Middle frontal gyrus (tissue), 1 donor: ENCODE measurements around the gene GRM7.

Experiments used
- DNase-seq: peaks from one replicate; pipeline ENCODE4 v3.0.0-alpha.2; 2015; ENCODE audit warnings: low spot score; ENCODE audit errors: extremely low spot score

The GRM7 gene

DNA sequence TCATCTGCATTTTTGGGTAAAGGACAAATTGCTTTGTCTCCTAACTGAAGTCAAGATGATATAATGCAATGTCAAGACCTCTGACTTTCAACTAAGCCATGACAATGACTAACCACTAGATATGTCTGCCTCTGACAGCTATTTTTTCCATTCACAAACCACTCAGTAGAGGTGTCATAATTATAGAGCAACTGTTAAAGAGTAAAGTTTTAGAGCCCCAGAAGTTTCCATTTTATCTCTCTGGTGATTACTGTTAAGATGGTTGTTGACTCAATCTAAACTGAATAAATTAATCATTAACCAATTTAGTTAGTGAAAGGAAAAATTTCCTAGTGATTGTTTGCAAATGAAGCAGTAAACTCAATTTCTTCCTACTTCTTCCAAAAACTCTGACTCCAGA lies 779.9 kb downstream of the GRM7 start:
- DNase-seq: no peak

DNA sequence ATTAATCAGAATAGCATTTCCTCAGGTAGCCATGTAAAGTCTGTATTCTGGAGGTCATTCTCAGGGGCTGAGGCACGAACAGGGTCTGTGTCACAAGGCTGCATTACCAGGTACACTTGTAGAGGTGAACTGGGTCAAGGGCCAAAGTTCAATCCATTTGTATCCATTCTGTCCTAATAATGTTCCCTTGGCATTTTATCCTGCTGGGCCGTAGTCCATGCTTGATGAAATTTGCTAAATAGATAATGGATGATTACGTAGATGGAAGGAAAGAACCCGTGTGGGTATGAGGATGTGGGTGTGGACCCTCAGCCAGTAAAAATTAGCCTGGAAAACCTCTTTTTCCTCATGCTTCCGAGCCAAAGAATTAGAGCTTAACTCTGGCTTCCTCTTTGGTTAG lies 785.9 kb downstream of the GRM7 start:
- DNase-seq: no peak

DNA sequence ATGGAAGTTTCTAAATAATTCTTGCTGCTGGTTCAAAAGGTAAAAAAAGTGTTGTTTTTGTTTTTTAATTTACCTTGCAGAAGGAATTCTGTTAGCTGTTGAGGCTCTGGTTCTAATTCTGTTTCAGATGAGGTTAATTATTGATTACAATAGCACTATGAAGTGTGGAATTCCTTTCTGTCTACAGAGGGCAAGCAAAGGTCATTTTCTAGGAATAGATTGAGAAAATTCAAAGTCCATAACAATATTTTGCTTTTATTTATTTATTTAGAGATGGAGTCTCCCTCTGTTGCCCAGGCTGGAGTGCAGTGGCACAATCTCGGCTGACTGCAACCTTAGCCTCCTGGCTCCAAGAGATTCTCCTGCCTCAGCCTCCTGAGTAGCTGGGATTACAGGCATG lies 789.6 kb downstream of the GRM7 start:
- DNase-seq: no peak

DNA sequence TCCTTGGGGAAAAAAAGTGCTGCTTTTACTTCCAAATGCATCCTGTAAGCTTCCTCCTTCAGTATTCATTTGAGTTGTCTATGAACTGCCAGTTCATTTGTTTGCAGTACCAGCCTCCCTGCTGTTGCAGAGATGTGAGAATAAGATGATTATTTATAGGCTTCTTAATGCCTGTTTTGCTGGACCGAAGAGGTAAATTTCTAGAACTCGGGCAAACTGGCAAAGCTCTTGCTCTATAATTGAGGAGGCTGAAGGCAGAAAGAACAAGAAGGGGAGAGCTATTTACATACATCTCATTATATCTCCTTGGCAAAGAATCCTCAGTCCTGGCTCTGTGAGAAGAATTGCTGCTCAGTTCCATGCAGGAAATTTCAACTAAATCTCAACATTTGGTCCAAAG lies 790.4 kb downstream of the GRM7 start:
- DNase-seq: peak; percentile 31

DNA sequence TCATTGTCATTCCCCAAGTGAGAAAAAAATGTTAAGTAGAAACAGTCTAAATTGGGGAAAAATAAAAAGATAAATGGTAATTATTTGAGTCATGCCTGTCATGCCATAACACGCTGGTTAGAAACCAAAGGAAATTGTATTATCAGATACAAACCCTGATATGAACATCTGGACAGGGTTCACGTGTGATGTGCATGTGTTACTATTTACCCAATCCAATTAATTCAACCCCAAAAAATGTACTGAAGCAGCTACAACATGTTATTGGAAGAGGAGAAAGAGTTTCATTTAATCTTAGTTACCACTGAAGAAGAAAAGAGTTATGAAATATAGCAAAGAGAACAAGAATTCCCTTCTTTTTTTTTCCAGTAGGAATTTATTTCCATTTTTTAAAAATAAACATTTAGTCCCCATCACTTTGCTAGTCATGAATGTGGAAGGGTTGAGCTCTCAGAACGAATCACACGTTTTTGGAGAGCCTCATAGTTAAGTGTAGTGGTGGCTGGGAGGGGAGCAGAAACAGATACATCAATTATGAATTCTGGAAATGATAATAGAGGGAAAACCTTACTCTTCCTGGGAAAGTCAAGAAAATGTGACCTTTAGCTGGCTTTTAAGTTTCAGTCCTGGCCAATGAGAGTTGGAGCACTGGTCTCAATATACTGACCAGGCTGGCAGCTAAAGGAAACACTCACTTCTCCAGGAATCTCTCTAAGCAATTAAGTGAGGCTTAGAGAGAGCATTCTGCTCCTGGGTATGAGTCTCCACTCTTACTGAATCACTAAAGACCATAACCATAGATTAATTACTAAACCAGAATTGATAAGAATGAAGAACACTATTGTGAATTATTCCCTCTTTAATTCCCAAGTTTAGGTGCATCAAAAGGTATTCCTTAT lies 796.5 kb downstream of the GRM7 start:
- no peak for DNase-seq

DNA sequence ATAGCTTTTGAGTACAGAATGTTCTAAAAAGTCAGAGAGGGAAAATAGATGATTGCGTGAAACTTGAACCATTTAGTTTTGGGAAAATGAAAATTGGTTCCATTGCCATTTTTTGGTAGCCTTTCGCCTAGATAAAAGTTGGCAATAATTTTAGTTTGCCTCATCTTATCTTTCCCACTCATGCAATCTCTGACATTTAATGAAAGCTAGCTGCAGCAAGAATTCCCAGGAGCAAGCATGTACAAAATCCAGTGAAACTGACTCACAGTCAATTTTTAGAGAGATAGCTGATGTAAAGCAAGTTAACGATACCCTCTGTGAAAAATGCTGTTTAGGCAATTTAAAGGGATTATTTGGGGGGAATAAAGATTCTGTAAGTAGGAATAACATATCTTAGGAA lies 797.4 kb downstream of the GRM7 start:
- no peak for DNase-seq

DNA sequence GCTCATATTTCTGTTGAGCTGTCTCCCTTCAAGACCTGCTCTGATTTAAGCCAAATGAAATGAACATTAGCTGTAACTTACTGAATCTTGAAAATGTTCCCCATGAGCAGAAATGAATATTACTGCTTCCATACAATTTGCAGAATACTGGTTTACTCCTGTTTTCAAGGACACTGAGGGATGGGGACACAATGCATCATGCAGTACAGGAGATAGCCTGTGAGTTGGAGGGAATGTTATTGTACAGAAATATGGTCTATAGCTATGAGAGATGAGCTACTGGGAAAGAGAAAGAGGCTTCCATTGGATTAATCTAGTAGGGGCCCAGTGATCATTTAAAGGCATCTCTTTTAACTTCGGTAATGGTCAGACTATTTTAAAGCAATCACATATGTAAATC lies 798.2 kb downstream of the GRM7 start:
- no peak for DNase-seq

DNA sequence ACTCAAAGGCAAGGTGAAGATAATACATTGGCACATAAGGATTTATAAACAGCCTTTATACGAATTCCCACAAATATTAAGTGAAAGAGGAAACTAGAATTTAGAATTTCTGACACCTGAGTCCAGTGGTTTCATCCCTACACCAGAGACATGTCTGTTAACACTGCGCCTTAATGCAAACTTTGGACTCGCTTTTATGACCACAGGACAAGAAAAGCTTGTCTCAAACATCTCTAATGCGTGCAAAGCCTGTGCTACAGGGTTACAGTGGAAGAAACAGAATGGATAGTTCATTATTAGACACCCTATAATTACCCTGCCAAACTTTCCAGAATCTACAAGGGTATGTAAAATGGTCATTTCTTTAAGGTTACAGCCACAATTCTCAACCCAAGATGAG lies 802.9 kb downstream of the GRM7 start:
- DNase-seq: no peak

DNA sequence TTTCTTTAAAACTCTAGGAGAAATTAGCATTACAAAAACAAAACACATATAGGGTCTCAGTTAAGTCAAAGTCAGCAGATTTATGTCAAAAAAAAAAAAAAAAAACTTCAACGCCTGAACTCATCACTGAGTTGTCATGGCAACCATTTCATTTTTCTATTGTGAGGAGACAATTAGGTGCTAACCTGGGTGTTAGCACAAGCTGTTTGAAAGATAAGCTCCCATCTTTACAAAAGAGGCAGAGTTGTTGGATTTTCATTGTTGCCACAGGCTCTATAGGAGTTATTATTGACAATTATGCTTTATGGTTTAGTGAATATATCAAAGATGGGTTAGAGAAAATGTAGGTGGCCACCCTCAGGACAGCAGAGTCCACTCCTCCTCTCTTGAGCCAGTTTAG lies 806.9 kb downstream of the GRM7 start:
- no peak for DNase-seq

DNA sequence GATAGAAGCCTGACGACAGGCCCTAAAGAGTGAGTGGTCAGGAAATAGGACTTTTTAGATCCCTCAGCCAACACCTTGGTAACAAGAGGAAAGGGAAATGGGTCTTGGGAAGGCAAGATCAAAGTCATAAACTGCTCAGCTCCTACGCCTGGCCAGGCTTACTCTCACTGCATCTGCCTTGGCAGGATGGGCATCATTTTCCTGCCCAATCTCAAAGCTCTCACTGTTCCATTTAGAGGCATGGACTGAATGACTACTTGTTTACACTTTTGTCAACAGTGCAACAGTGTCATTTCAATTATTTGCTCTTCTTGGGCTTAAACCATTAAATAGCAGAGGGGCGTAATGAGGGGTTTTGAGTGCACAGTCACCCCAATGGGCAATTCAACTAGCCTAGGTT lies 808.7 kb downstream of the GRM7 start:
- peak; percentile 13 for DNase-seq

DNA sequence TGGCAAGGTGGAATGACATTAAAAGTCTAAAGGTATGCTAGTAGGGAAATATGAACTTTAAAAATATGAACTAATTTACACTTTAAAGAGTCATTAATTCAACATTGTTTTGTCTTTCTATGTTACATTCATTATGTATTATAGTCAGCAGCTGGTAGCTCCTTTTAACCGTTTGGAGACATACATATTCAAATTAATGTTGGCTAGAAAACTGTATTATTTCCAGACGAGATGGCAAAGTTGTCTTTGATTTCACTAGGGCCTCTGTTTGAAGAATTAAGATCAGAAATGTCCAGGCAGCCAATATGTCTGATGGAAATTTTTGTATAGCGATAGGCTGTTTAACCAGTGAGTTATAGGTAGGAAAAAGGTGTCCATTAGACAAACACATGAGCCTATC lies 817.6 kb downstream of the GRM7 start:
- no peak for DNase-seq

DNA sequence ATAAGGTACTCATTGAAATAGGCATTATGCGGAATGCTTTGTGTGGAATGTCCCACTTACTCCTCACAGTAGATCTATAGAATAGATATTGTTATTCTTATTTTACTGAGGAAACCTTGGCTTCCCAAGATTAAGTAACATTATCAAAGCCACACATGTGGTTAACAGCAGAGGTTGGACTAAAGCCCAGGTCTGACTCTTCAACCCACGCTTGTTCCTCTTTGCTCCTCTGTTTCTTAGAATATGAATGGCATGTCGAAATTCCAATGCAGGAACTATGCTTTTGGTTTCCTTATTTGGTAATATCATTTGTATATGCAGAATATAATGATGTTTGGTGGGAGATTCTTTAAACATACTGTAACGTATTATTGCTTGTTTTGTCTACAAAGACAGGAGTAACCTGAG lies 821.9 kb downstream of the GRM7 start:
- DNase-seq: no peak

DNA sequence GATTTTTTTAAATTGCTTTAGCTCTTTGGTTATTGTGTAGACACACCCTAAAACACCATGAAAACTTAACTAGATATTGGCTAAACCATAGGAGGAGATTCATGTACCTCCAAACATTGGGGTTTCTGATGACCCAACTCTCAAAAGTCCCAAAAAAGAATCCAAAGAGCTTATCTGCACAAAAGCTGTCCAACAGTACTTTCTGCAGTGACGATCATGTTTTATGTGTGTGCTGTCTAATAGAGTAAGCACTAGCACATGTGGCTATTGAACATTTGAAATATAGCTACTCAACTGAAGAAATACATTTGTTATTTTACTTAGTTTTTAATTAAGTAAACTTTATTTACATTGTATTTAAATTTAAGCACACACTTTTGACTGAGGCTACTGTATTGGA lies 822.5 kb downstream of the GRM7 start:
- no peak for DNase-seq

DNA sequence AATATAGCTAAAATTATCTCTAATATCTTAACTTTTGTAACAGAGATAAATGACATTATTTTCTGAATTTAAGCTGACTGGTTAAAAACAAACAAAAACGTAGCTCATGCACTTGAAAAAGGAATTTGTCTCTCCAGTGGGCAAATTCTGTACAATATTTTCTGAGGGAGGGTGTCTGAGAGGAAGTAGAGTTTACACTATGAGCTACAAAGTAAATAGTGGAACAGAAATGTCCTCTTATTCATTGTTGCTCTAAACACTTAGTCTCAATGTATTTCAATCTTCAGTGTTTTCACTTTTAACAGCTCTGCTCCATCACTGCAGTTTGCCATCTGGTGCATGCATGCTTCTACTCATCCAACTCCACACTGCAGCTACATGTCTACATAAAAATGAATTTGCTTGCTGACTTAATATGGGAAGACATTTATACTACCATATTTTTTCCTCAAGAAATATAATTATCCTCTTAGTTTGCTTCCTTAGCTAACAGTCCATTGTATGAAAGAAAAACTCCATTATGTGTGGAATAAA lies 823.3 kb downstream of the GRM7 start:
- no peak for DNase-seq

DNA sequence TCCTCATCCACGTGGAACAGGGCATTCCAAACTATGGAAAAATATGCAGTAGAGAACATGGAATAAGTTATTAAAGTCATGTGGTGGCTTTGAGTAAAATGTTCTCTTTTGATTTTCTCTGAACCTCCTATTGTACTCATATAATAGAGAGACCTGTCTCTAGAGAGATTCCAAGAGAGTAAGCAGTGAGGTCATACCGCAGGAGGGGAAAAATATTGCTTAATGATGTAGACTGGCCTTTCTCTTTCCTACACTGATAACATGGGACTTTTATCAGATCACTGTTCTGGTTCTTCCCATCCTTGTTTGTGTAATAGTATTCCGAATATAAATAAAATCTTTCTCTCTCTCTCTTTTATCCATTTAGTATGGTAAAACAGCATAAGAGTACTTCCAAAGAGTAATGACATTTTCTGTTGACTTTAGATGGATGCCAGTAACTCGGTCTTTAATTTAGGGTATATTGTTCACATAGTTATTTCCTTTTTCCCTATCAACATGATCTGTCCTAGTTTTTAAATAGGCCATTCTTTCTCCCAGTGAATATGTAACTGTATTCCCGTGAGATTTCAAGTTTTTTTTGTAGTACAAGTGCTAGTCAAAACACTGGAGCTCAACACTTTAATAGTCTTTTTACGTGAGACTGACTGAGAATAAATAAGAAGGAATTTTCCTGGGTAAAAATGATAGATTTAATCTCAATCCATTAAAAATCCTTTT lies 826.7 kb downstream of the GRM7 start:
- DNase-seq: no peak

DNA sequence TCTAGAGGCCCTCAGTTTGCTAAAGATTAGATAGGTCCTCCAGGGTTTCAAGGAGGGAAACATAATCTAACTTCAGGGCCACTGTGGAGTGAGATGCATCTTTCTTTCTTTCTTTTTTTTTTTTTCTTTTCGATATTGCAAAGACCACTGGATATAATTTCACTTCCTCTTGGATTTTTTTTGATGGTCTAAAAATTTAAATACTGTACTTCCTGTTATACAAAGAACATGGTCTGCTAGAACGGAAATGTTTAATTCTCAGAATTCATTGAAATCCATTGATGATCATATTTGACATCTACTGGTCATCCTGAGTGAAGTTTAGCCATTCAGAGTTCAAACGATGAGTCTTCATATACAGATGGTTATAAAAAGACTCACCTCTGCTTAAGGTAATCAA lies 832.0 kb downstream of the GRM7 start:
- no peak for DNase-seq

DNA sequence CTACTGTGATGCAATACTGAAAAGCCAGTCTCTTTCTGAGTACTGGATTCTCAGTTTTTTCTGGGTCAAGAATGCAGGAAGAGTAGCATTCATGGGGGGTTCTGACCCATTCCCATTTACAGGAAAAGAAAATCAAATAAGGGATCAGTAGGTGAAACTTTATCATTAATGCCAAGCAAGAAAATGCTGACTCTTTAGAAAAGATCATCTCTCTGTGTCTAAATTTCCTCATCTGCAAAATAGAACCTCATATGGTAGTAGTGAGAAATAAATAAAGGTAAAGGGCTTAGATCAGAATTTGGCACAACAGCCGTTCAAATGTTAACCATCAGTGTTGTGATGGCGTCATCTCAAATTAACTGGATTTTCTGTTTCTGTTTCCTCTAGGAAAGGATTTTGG lies 833.1 kb downstream of the GRM7 start:
- DNase-seq: no peak

DNA sequence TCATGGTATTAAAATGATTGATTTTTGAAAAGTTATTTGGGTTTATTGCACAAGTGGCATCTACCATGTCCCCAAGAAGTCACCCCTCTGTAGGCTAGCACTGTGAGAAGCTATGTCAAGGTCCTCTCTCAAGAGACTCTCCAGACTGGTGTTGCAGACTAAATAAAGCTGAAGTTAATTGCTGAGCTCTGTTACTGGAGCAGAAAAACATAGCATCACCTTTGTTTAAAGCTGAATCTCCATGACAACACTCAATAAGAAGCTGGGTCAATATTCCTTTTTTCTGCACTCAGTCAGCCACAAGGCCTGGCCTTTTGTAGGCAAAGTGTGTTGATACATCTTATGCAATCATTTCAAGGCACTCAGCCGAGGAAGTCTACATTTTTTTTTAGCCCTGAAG lies 834.1 kb downstream of the GRM7 start:
- no peak for DNase-seq

DNA sequence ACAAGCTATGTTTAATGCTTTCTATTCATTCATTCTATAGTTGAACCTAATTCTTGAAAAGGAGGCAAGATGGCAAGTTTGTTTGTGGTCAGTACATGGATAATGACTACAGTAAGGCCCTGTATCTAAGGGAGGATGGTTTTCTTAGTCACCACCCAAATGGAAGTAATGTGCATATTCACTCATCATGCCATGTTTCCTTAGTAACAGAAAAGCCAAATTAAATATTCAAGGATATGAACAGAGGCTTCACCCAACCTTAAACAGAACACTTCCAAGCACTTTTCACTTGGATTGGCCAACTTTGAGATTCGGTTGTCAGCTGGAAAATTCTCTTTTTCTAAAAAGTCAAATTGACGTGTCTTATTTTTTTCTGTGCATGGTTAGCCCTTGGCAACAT lies 835.4 kb downstream of the GRM7 start:
- DNase-seq: no peak

DNA sequence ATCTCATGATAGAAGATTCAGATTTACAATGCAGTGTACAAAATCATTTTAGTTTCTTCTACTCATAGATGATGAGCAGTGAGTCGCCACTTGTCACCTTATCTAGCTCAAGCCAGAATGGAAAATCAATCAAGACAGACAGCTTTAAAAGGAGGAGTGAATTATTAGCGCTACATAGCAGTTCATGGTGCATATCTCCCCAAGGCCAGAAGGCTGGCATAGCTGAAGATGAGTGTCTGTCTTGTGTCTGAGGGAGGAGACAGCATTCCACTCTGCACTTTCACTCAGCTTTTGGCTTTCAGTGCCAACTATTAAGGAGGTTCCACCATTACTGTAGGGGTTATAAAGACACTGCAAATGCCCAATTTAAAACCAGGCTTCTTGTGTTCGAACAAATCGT lies 836.6 kb downstream of the GRM7 start:
- no peak for DNase-seq

DNA sequence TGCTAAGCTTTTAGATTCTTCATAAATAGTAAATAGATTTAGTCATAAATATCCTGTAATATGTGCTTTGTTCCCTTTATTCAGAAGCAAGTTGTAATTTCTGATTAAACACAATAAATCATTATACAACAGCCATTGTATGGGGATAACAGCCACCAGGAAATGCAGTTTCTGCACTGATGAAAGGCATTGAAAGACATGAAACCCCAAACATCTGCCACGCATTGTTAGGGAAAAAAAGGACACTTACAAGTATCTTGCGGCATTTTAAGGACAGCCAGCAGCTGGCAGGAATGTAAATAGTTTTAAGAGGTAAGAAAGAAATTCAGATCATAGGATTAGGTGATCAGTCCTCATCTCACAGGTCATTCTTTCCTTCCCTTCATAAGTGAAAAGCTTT lies 839.6 kb downstream of the GRM7 start:
- no peak for DNase-seq

DNA sequence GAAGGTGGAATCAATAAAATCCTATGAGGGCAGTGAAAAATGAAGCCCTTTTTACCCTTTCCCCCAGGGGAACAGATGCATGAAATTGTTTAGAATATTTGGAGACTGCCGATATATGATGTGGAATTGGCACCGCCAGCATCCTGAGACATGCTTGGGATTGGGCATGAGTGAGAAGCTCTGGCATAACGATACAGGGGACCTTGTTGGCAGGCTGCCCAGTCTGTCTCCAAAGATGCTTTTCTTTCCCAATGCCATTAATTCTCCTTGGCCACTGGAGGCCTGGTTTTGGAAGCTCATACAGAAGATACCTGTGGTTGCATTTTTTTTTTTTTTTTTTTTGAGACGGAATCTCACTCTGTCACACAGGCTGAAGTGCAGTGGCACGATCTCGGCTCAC lies 840.1 kb downstream of the GRM7 start:
- DNase-seq: no peak

DNA sequence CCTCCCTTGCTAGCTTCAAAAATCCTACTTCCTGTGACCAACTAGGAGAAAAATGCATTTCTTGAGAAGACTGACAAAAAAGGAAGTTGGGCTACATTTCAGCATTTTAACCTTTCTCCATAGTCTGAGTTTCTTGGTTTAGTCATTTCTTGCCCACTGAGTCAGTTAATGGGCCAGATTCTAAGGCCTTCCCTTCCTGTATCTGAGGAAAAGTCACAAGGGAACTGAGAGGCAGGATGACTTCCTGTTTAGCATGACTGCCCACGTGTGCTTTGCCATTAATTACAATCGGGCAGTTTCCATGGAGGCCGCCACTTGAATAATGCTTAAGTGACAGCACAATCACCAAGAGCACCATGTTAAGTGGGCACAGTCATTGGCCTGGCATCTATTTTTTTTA lies 846.3 kb downstream of the GRM7 start:
- no peak for DNase-seq
